ENCODE results near the gene WNT6.

- no peak for TF ChIP-seq SRF (IDR thresholded peaks at IDR 0.05; ENCODE audit: low read depth)
- no peak for TF ChIP-seq MAX (IDR thresholded peaks at IDR 0.05)
- TF ChIP-seq REST (IDR thresholded peaks at IDR 0.05; ENCODE audit: low read depth), result no peak
- TF ChIP-seq CTCF (IDR thresholded peaks at IDR 0.05 in 2 of 3, conservative IDR thresholded peaks at IDR 0.05 in 1 of 3; ENCODE audit: borderline replicate concordance in 1 of 3, insufficient read depth in 1 of 3, low read depth in 2 of 3, low read length in 2 of 3), result no peak
These were observed 45.7 kb upstream of the WNT6 start for GRCh38 chr2:218813771-218814460.

All from HCT116 (cell line).